Heart left ventricle (tissue), 16 donors: Measurements from ENCODE around the gene UBR7. TPM values are rescaled to one million over a fixed set of nuclear protein-coding genes. Genes with fewer than 3 reads are reported as not detected.

Experiments
- ATAC-seq, 4 donors: fragments of 200-7000 bp; cut with Tn5 transposase; one replicate each; pipeline ENCODE4 v1.9.1; 2020 to 2022; ENCODE audit warnings: moderate library complexity in 4 of 4, mild to moderate bottlenecking in 3 of 4, moderate number of reproducible peaks in 1 of 4
- DNase-seq, 5 donors: peaks; one replicate each; pipeline ENCODE4 v3.0.0-alpha.2; 2020
- H3K27ac ChIP-seq, 12 donors: fragments of 200-600 bp; sonication (generic) in 4 of 12; one replicate each; pipeline versions ENCODE4 v1.5.0 to v1.8.0; 2016 to 2022; ENCODE audit warnings: mild to moderate bottlenecking in 2 of 12
- H3K27me3 ChIP-seq, 9 donors: fragments of 200-600 bp; sonication (generic) in 2 of 9; one replicate each; pipeline versions ENCODE4 v1.5.1 to v1.8.0; 2016 to 2022; ENCODE audit warnings: mild to moderate bottlenecking in 3 of 9
- H3K36me3 ChIP-seq, 9 donors: fragments of 200-600 bp; sonication (generic) in 2 of 9; one replicate each; pipeline versions ENCODE4 v1.5.0 to v1.8.0; 2018 to 2022; ENCODE audit warnings: mild to moderate bottlenecking in 2 of 9
- H3K4me1 ChIP-seq, 12 donors: fragments of 200-600 bp; sonication (generic) in 4 of 12; one replicate each; pipeline versions ENCODE4 v1.5.0 to v1.8.0; 2016 to 2022; ENCODE audit warnings: mild to moderate bottlenecking in 3 of 12
- H3K4me3 ChIP-seq, 12 donors: fragments of 200-600 bp; sonication (generic) in 4 of 12; one replicate each; pipeline versions ENCODE4 v1.5.0 to v1.8.0; 2017 to 2022; ENCODE audit warnings: mild to moderate bottlenecking in 9 of 12, moderate library complexity in 4 of 12
- H3K9me3 ChIP-seq, 12 donors: fragments of 200-600 bp; sonication (generic) in 4 of 12; one replicate each; pipeline versions ENCODE4 v1.5.0 to v1.8.0; 2016 to 2022; ENCODE audit warnings: mild to moderate bottlenecking in 1 of 12
- POLR2A ChIP-seq, 2 donors: fragments of 450-650 bp; IDR thresholded peaks; one replicate each; pipeline ENCODE4 v1.6.1; 2017; ENCODE audit warnings: antibody characterized with exemption in 2 of 2, mild to moderate bottlenecking in 2 of 2, moderate library complexity in 2 of 2
- WGBS, 4 donors: extraction: QIAGEN DNeasy Blood & Tissue Kit in 2 of 4; methylation state at CpG; one replicate each; pipeline versions ENCODE4 v1.1.5 to v1.1.7; 2013 to 2018; 5-methylcytosine and 5-hydroxymethylcytosine counted together
- intact Hi-C, 10 donors: fragments of 100-400 bp; cut with DNase I; formaldehyde crosslinking; loops; one replicate each; pipeline versions ENCODE4 v1.11.1 to v1.14.2; 2022
- polyA plus RNA-seq, 2 donors: library from polyadenylated mRNA; stranded (reverse); fragments of 200-250 nt; gene quantifications; one replicate each; pipeline ENCODE4 v1.2.3, GENCODE V29; 2013
- total RNA-seq, 9 donors: library from RNA; depleted of rRNA in 2 of 9; stranded (reverse); fragments of >200 nt in 2 of 9; fragmentation: NEBNext Ultra II Directional in 3 of 9; extraction: Animal tissue kit (Norgen Biotek cat#: 25700) in 3 of 9; gene quantifications; one replicate each; pipeline versions ENCODE4 v1.1.0 to v1.2.4, GENCODE V29; 2016 to 2023
- TF ChIP-seq, protein P1 (sequence below), 12 donors: fragments of 200-600 bp; sonication (generic) in 4 of 12; IDR thresholded peaks; one replicate each; pipeline versions ENCODE4 v1.5.0 to v1.8.0; 2018 to 2022; ENCODE audit warnings: antibody characterized with exemption in 12 of 12, mild to moderate bottlenecking in 5 of 12
- donor health status: ischemic (EF 13 %, LVEDD 7.1; RV severe dilation, severe dysfunction).
- donor health status: healthy with polysubstance abuse.
- donor health status: DM: no; HTN: yes; CAD: no.
- donor health status: DM: no; HTN: no; CAD: no.
- donor health status: ischemic (EF 25% LVEDD 6.9; RV normal size, moderate dysfunction).
- donor health status: ischemic (EF 25% LVEDD 5.7; RV mildly dilated, moderate dysfunction).
- donor health status: healthy.
- donor health status: DM: yes; HTN: yes; CAD: no.
- donor health status: ischemic (EF 35%, LVEDD 5.7; RV mildly dilated, moderate dysfunction).
- donor health status: nonischemic (EF 11% LVEDD 7.7; RV severe dilation, severe dysfunction).
- donor health status: DM: yes; HTN: yes; CAD: no.
- donor health status: PGD.
- donor health status: ischemic (EF 29% LVEDD 5.4; RV normal size, mild dysfunction).
- donor health status: nonischemic (EF 23%, LVEDD 6.1; RV moderate dilation, normal function).

The UBR7 gene
- total and polyA plus RNA-seq, 11 donors, result 9.4 to 39.6 (median 23.3) TPM

DNA sequence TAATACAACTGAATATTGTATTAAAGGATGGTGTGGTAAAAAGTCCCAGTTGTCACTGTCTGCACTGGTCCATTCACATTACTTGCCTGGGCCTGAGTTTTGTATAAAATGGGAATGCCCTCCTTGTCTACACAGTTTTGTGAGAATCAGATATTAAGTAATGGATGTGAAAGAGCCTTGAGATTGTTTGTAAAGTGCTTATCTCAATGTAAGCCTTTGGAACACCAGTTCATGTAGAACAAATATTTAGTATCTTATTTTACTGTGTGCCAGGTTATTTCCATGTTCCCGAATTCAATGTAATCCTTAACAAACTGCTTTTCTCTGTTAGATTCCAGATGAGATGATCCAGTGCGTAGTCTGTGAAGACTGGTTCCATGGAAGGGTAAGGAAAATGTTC, 7.5 kb downstream of the UBR7 start:
- Histone ChIP-seq H3K27me3 (no peaks in the 10 kb centered on the region), H3K36me3 (peaks cover 0 to 98% (median 92%) of the 10 kb centered on the region in 9 donors), H3K4me1 (peaks cover 0 to 5% (median 0%) of the 10 kb centered on the region in 12 donors), H3K9me3 (no peaks in the 10 kb centered on the region), H3K4me3 (no peak overlapping the region), H3K27ac (no peak overlapping the region)
- WGBS, 4 donors, result 92 to 97% (median 96%) methylated on average over 2 of the region's 2 CpGs
- ATAC-seq, result no peak
- TF ChIP-seq POLR2A (IDR thresholded peaks at IDR 0.05), result no peak
- TF ChIP-seq, protein P1, sequence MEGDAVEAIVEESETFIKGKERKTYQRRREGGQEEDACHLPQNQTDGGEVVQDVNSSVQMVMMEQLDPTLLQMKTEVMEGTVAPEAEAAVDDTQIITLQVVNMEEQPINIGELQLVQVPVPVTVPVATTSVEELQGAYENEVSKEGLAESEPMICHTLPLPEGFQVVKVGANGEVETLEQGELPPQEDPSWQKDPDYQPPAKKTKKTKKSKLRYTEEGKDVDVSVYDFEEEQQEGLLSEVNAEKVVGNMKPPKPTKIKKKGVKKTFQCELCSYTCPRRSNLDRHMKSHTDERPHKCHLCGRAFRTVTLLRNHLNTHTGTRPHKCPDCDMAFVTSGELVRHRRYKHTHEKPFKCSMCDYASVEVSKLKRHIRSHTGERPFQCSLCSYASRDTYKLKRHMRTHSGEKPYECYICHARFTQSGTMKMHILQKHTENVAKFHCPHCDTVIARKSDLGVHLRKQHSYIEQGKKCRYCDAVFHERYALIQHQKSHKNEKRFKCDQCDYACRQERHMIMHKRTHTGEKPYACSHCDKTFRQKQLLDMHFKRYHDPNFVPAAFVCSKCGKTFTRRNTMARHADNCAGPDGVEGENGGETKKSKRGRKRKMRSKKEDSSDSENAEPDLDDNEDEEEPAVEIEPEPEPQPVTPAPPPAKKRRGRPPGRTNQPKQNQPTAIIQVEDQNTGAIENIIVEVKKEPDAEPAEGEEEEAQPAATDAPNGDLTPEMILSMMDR (IDR thresholded peaks at IDR 0.05), result no peak
- no peak for DNase-seq
- intact Hi-C loops, result loop anchor here in 2 of 10 donors (10.0 kb wide), 2 partner anchors 320 to 400 kb away; no protein-coding TSS in a partner anchor

DNA sequence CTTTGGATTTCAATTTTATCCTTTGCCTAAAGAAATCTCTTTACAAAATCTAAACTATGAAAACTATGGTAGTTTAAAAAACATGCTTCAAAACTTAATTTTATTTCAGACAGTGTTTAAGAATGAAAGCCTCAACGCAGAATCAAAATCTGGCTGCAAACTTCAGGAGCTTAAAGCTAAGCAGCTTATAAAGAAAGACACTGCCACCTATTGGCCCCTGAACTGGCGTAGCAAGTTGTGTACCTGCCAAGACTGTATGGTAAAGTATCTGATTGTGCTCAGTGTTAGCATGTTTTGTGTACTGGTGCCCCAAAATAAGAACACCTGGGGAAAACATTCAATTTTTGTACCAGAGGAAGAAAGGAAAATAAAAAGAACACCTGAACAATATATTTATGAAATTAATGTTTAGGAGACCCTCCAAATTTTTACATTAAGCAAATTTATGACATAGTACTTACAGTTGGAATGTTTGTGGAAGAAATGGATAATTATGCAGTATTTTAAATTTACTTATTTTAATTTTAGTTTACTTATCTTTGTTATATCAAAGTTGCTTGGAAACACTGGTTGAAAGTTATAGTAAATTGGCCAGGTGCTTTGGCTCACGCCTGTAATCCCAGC, 12.2 kb downstream of the UBR7 start:
- no peaks in the 10 kb centered on the region for H3K4me1 ChIP-seq
- peaks cover 0 to 100% (median 99%) of the 10 kb centered on the region in 9 donors for H3K36me3 ChIP-seq
- intact Hi-C loops, result loop anchor here in 2 of 10 donors (10.0 kb wide), 2 partner anchors 316 to 396 kb away; no protein-coding TSS in a partner anchor
- H3K27me3 ChIP-seq, result no peaks in the 10 kb centered on the region
- TF ChIP-seq, protein P1 (IDR thresholded peaks at IDR 0.05), result peak; percentile 16 to 62 (median 42)
- no peak for TF ChIP-seq POLR2A (IDR thresholded peaks at IDR 0.05)
- H3K27ac ChIP-seq, result no peak overlapping the region
- H3K9me3 ChIP-seq, result no peaks in the 10 kb centered on the region
- no peak for DNase-seq
- 44 to 56% (median 49%) methylated on average over 3 of the region's 3 CpGs for WGBS, 4 donors
- ATAC-seq, result peak in 3 of 4 donors; percentile 51 to 65 (median 65)
- no peak overlapping the region for H3K4me3 ChIP-seq

DNA sequence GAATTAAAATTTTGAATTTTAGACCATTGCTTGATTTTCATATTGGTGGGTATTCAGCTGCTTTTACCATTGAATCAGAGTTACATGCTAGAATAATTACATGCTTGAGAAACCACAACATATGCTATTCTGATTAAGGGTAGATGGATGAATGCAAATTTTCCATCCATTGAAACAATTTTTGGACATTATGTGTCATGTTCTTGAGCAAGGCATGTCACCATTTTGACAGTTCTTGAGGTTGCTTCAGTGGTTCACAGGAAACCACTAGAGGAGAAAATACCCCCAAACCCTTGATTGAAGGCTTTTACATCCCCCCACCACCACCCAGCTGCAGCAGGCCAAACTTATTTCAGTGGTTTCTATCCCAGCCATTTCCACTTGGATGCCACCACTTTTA, 13.5 kb downstream of the UBR7 start:
- Histone ChIP-seq H3K27ac (no peak overlapping the region), H3K4me1 (no peaks in the 10 kb centered on the region), H3K9me3 (no peaks in the 10 kb centered on the region), H3K4me3 (no peak overlapping the region), H3K36me3 (peaks cover 0 to 100% (median 98%) of the 10 kb centered on the region in 9 donors), H3K27me3 (no peaks in the 10 kb centered on the region)
- DNase-seq, result no peak
- TF ChIP-seq, protein P1 (IDR thresholded peaks at IDR 0.05), result no peak
- TF ChIP-seq POLR2A (IDR thresholded peaks at IDR 0.05), result no peak
- no peak for ATAC-seq
- intact Hi-C loops, result loop anchor here in 1 of 10 donors (10.0 kb wide), 1 partner anchor 394 kb away; no protein-coding TSS in a partner anchor

GRCh38 chr14:93223565-93223964, 16.5 kb downstream of the UBR7 start:
- Histone ChIP-seq H3K4me3 (no peak overlapping the region), H3K4me1 (no peaks in the 10 kb centered on the region), H3K9me3 (no peaks in the 10 kb centered on the region), H3K36me3 (peaks cover 0 to 100% (median 97%) of the 10 kb centered on the region in 9 donors), H3K27ac (no peak overlapping the region), H3K27me3 (no peaks in the 10 kb centered on the region)
- intact Hi-C loops, result loop anchor here in 1 of 10 donors (10.0 kb wide), 1 partner anchor 391 kb away; no protein-coding TSS in a partner anchor
- ATAC-seq, result no peak
- TF ChIP-seq POLR2A (IDR thresholded peaks at IDR 0.05), result no peak
- TF ChIP-seq, protein P1 (IDR thresholded peaks at IDR 0.05), result no peak
- no peak for DNase-seq
- WGBS, 4 donors, result 93 to 98% (median 96%) methylated on average over 25 to 27 of the region's 27 CpGs
